Neural progenitor cell (in vitro differentiated cells): ENCODE results near the gene AP4M1. TPM values are rescaled to one million over a fixed set of nuclear protein-coding genes. Genes with fewer than 3 reads are reported as not detected.
A peak's percentile ranks its signal among the peaks of the same experiment; 100 is the strongest.

Experiments used
- DNase-seq: peaks from one replicate; pipeline ENCODE4 v3.0.0-alpha.2; 2016; ENCODE audit warnings: low spot score
- H2AFZ ChIP-seq: fragments of 200-600 bp; sonication (generic); replicated peaks from 2 replicates; pipeline ENCODE4 v1.6.1; 2016; ENCODE audit warnings: antibody characterized with exemption
- H3F3A ChIP-seq: fragments of 200-600 bp; sonication (generic); 2 replicates; pipeline ENCODE4 v1.6.1; 2016; ENCODE audit warnings: antibody characterized with exemption, low read depth
- H3K27ac ChIP-seq: fragments of 200-600 bp; sonication (generic); 2 replicates; pipeline ENCODE4 v1.5.1; 2016; ENCODE audit warnings: mild to moderate bottlenecking
- H3K27me3 ChIP-seq: fragments of 200-600 bp; sonication (generic); 2 replicates; pipeline ENCODE4 v1.6.1; 2016; ENCODE audit warnings: mild to moderate bottlenecking, moderate library complexity
- H3K36me3 ChIP-seq: fragments of 200-600 bp; sonication (generic); 2 replicates; pipeline ENCODE4 v1.5.1; 2016
- H3K4me1 ChIP-seq: fragments of 200-600 bp; sonication (generic); 2 replicates; pipeline ENCODE4 v1.6.1; 2016; ENCODE audit warnings: mixed run types
- H3K4me2 ChIP-seq: fragments of 200-600 bp; sonication (generic); 2 replicates; pipeline ENCODE4 v1.6.1; 2016
- H3K4me3 ChIP-seq: fragments of 200-600 bp; sonication (generic); 2 replicates; pipeline ENCODE4 v1.5.1; 2016
- H3K79me2 ChIP-seq: fragments of 200-600 bp; sonication (generic); 2 replicates; pipeline ENCODE4 v1.6.1; 2016; ENCODE audit warnings: low read depth
- H3K9ac ChIP-seq: fragments of 200-600 bp; sonication (generic); 2 replicates; pipeline ENCODE4 v1.6.1; 2016
- H3K9me3 ChIP-seq: fragments of 200-600 bp; sonication (generic); 2 replicates; pipeline ENCODE4 v1.5.1; 2016; ENCODE audit warnings: low read depth
- H4K20me1 ChIP-seq: fragments of 200-600 bp; sonication (generic); 2 replicates; pipeline ENCODE4 v1.6.1; 2016; ENCODE audit warnings: low read depth
- H3K27ac Mint-ChIP-seq: 3 replicates; pipeline ENCODE4 v1.8.0; 2021; ENCODE audit warnings: mixed read lengths
- H3K27me3 Mint-ChIP-seq: 2 replicates; pipeline ENCODE4 v1.8.0; 2022; ENCODE audit warnings: low read depth, mild to moderate bottlenecking, inconsistent platforms, moderate library complexity, mixed read lengths; ENCODE audit not compliant: insufficient read depth
- H3K36me3 Mint-ChIP-seq: 3 replicates; pipeline ENCODE4 v1.8.0; 2021; ENCODE audit warnings: mixed read lengths
- H3K4me1 Mint-ChIP-seq: 3 replicates; pipeline ENCODE4 v1.8.0; 2021; ENCODE audit warnings: mixed read lengths
- H3K4me3 Mint-ChIP-seq: 3 replicates; pipeline ENCODE4 v1.8.0; 2021; ENCODE audit warnings: mild to moderate bottlenecking, moderate library complexity, mixed read lengths
- H3K9me3 Mint-ChIP-seq: 3 replicates; pipeline ENCODE4 v1.8.0; 2020; ENCODE audit warnings: mixed read lengths
- CTCF ChIP-seq: fragments of 200-600 bp; sonication (generic); IDR thresholded peaks from 2 replicates; pipeline ENCODE4 v1.5.1; 2017; ENCODE audit warnings: antibody characterized with exemption, mild to moderate bottlenecking
- EZH2 ChIP-seq: fragments of 200-600 bp; sonication (generic); IDR thresholded peaks from 2 replicates; pipeline ENCODE4 v1.6.1; 2017; ENCODE audit warnings: antibody characterized with exemption, mild to moderate bottlenecking, moderate library complexity
- EZH2phosphoT487 ChIP-seq: fragments of 200-600 bp; sonication (generic); IDR thresholded peaks from 2 replicates; pipeline ENCODE4 v1.6.1; 2017; ENCODE audit warnings: antibody characterized with exemption
- total RNA-seq: library from RNA; depleted of rRNA; stranded (reverse); fragments of >200 nt; gene quantifications from 2 replicates; pipeline ENCODE4 v1.2.3, GENCODE V29; 2015; ENCODE audit warnings: low replicate concordance

AP4M1 gene
- total RNA-seq, 1 donor from 2014 or later: 15.3 TPM

- Mint-ChIP-seq H3K36me3 (peaks cover 50% of the 10 kb centered on the region), H3K27ac (peak overlapping the region; percentile 38), H3K4me3 (peak overlapping the region; percentile 95), H3K27me3 (peaks cover 30% of the 10 kb centered on the region), H3K9me3 (no peaks in the 10 kb centered on the region), H3K4me1 (peaks cover 40% of the 10 kb centered on the region)
- Histone ChIP-seq H2AFZ (no peak overlapping the region), H3K36me3 (peaks cover 29% of the 10 kb centered on the region), H3K9ac (peak overlapping the region; percentile 99), H3K27ac (peak overlapping the region; percentile 98), H3K4me3 (peak overlapping the region; percentile 94), H3K79me2 (peaks cover 76% of the 10 kb centered on the region), H4K20me1 (peaks cover 63% of the 10 kb centered on the region), H3K4me1 (peaks cover 14% of the 10 kb centered on the region), H3K4me2 (peak overlapping the region; percentile 100), H3F3A (peaks cover 83% of the 10 kb centered on the region), H3K27me3 (no peaks in the 10 kb centered on the region), H3K9me3 (no peaks in the 10 kb centered on the region)
- DNase-seq: no peak
- TF ChIP-seq EZH2phosphoT487 (no peak), CTCF (no peak), EZH2 (no peak)
These were observed 2.5 kb upstream of the AP4M1 start for GRCh38 chr7:100098913-100099312.

- no peaks in the 10 kb centered on the region for H3K9me3 ChIP-seq
- peak overlapping the region; percentile 98 for H3K27ac ChIP-seq
- peaks cover 78% of the 10 kb centered on the region for H3F3A ChIP-seq
- Mint-ChIP-seq H3K4me1 (peaks cover 41% of the 10 kb centered on the region), H3K36me3 (peaks cover 50% of the 10 kb centered on the region), H3K4me3 (peak overlapping the region; percentile 95), H3K27ac (peak overlapping the region; percentile 94), H3K27me3 (peaks cover 30% of the 10 kb centered on the region), H3K9me3 (no peaks in the 10 kb centered on the region)
- no peaks in the 10 kb centered on the region for H3K27me3 ChIP-seq
- H3K4me3 ChIP-seq: peak overlapping the region; percentile 94
- H3K79me2 ChIP-seq: peaks cover 76% of the 10 kb centered on the region
- H3K9ac ChIP-seq: peak overlapping the region; percentile 99
- H2AFZ ChIP-seq: no peak overlapping the region
- peak; percentile 44 for DNase-seq
- peak overlapping the region; percentile 100 for H3K4me2 ChIP-seq
- H3K36me3 ChIP-seq: peaks cover 25% of the 10 kb centered on the region
- H3K4me1 ChIP-seq: peaks cover 14% of the 10 kb centered on the region
- peaks cover 57% of the 10 kb centered on the region for H4K20me1 ChIP-seq
- TF ChIP-seq EZH2: no peak
- TF ChIP-seq CTCF: no peak
- TF ChIP-seq EZH2phosphoT487: no peak
These were observed 2.0 kb upstream of the AP4M1 start for GRCh38 chr7:100099452-100099851.

- no peaks in the 10 kb centered on the region for H3K9me3 ChIP-seq
- H3K4me1 ChIP-seq: peaks cover 14% of the 10 kb centered on the region
- Mint-ChIP-seq H3K4me3 (peak overlapping the region; percentile 95), H3K4me1 (peaks cover 41% of the 10 kb centered on the region), H3K9me3 (no peaks in the 10 kb centered on the region), H3K36me3 (peaks cover 44% of the 10 kb centered on the region), H3K27ac (peak overlapping the region; percentile 98), H3K27me3 (peaks cover 29% of the 10 kb centered on the region)
- peaks cover 65% of the 10 kb centered on the region for H3K79me2 ChIP-seq
- peak overlapping the region; percentile 4 for H2AFZ ChIP-seq
- peaks cover 23% of the 10 kb centered on the region for H3K36me3 ChIP-seq
- TF ChIP-seq CTCF: no peak
- TF ChIP-seq EZH2: no peak
- TF ChIP-seq EZH2phosphoT487: no peak
- peak; percentile 97 for DNase-seq
- peaks cover 46% of the 10 kb centered on the region for H4K20me1 ChIP-seq
- H3K4me2 ChIP-seq: peak overlapping the region; percentile 100
- no peaks in the 10 kb centered on the region for H3K27me3 ChIP-seq
- H3K4me3 ChIP-seq: peak overlapping the region; percentile 94
- H3K27ac ChIP-seq: peak overlapping the region; percentile 98
- H3K9ac ChIP-seq: peak overlapping the region; percentile 99
- H3F3A ChIP-seq: peaks cover 67% of the 10 kb centered on the region
These were observed 925 bp upstream of the AP4M1 start for GRCh38 chr7:100100420-100101015.
